GM19324 (cell line): ENCODE measurements around the gene OR5M8.

Experiments
- ATAC-seq: cut with Tn5 transposase; IDR thresholded peaks from one replicate; pipeline ENCODE4 v1.9.1; 2021; ENCODE audit warnings: mild to moderate bottlenecking, moderate library complexity; ENCODE audit not compliant: unreplicated experiment, low FRiP score

The OR5M8 gene

GRCh38 chr11:56491270-56491669, at the start of gene OR5M8:
Gene OR5M8, minus strand, starts transcription at chr11:56491370. Its CDS starts 0 bp downstream, at chr11:56491370.
- ATAC-seq = no peak

- no peak for ATAC-seq
Observed at GRCh38 chr11:56533054-56533740, 42.0 kb upstream of the OR5M8 start.

GRCh38 chr11:56531856-56532255, 40.7 kb upstream of the OR5M8 start:
- ATAC-seq = no peak

GRCh38 chr11:56522008-56522407, 30.8 kb upstream of the OR5M8 start:
- ATAC-seq = no peak

GRCh38 chr11:56513280-56513679, 22.1 kb upstream of the OR5M8 start:
- no peak for ATAC-seq

GRCh38 chr11:56509439-56509838, 18.3 kb upstream of the OR5M8 start:
- ATAC-seq = no peak

GRCh38 chr11:56497010-56497409, 5.8 kb upstream of the OR5M8 start:
- no peak for ATAC-seq

GRCh38 chr11:56495117-56495516, 3.9 kb upstream of the OR5M8 start:
- no peak for ATAC-seq

GRCh38 chr11:56486801-56487200, 4.4 kb downstream of the OR5M8 start:
- ATAC-seq = no peak

GRCh38 chr11:56474729-56475235, 16.4 kb downstream of the OR5M8 start:
- no peak for ATAC-seq

GRCh38 chr11:56473252-56473651, 17.9 kb downstream of the OR5M8 start, which contains the start of gene OR5M3:
Gene OR5M3, minus strand, starts transcription at chr11:56473352. Its CDS starts 2,855 bp downstream, at chr11:56470497.
- no peak for ATAC-seq

- no peak for ATAC-seq
Observed at GRCh38 chr11:56457076-56457475, 34.1 kb downstream of the OR5M8 start.

GRCh38 chr11:56453521-56453920, 37.6 kb downstream of the OR5M8 start:
- no peak for ATAC-seq
